NOMO-1 (cell line): ENCODE data around the gene ENTPD2.
"Not testable (repeated sequence)": the region's sequence is repeated elsewhere in the genome, so short reads cannot be mapped to it uniquely, and the experiment has no call there.

Experiments used
- DNase-seq, 2 experiments: peaks; one replicate each; lab custom pipeline; 2025; ENCODE audit not compliant: unreplicated experiment in 2 of 2; lab: John Stamatoyannopoulos, UW

Gene ENTPD2

GRCh38 chr9:137065336-137065967 is 11.6 kb upstream of the ENTPD2 start:
- DNase-seq, result no peak

GRCh38 chr9:137064880-137065164 is 11.0 kb upstream of the ENTPD2 start:
- no peak for DNase-seq

GRCh38 chr9:137064027-137064879 is 10.4 kb upstream of the ENTPD2 start:
- peak; percentile 32 to 74 for DNase-seq

GRCh38 chr9:137063311-137064026 is 9.6 kb upstream of the ENTPD2 start:
- DNase-seq, result no peak

- not testable (repeated sequence) for DNase-seq
These were observed 8.9 kb upstream of the ENTPD2 start for GRCh38 chr9:137062798-137063197.

GRCh38 chr9:137062384-137062783 is 8.5 kb upstream of the ENTPD2 start:
- no peak for DNase-seq

- peak; percentile 32 to 68 for DNase-seq
These were observed 4.8 kb upstream of the ENTPD2 start for GRCh38 chr9:137058521-137059234.

- no peak for DNase-seq
These were observed 3.7 kb upstream of the ENTPD2 start for GRCh38 chr9:137057545-137057944.

GRCh38 chr9:137056739-137057415 is 3.0 kb upstream of the ENTPD2 start:
- no peak for DNase-seq

GRCh38 chr9:137055385-137056364 is 1.8 kb upstream of the ENTPD2 start:
- DNase-seq, result no peak

- no peak for DNase-seq
These were observed 1.1 kb upstream of the ENTPD2 start for GRCh38 chr9:137054932-137055384.

GRCh38 chr9:137052998-137053943 is 590 bp downstream of the ENTPD2 start:
- DNase-seq, result no peak

GRCh38 chr9:137052293-137052692 is 1.6 kb downstream of the ENTPD2 start:
- DNase-seq, result no peak

- no peak for DNase-seq
These were observed 2.6 kb downstream of the ENTPD2 start for GRCh38 chr9:137051145-137051724.

GRCh38 chr9:137050570-137050969 is 3.3 kb downstream of the ENTPD2 start:
- DNase-seq, result no peak

GRCh38 chr9:137049544-137050449 is 4.1 kb downstream of the ENTPD2 start:
- DNase-seq, result peak; percentile 69 to 71
